ENCODE data around the gene CYP27A1.
"Not testable (repeated sequence)": the region's sequence is repeated elsewhere in the genome, so short reads cannot be mapped to it uniquely, and the experiment has no call there.

CYP27A1 gene

DNA sequence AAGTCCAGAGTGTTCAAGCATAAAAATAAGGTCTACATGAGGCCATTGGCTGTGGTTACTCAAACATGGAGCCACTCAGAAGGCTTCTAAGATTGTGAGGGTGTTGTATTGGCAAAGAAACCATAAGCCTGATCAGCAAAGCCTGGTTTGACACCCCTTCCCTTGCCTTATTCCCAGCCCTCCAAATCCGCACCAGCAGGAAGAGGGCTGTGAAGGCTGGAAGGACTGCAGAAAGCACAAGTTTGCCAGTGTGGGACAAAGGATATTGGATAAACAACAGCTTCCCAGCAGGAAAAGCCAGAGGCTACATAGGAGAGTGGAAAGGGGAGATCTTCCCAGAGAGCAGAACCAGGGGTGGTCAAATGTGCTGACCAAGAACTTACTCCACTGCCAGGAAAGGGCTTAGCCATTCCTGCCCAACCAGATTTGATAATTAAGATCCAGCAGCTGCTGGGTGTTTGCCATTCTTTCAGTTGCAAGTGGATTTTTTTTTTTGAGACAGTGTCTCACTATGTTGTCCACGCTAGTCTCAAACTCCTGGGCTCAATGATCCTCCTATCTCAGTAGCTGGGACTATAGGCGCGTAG, 51.2 kb downstream of the CYP27A1 start:
- DNase-seq: no peak

DNA sequence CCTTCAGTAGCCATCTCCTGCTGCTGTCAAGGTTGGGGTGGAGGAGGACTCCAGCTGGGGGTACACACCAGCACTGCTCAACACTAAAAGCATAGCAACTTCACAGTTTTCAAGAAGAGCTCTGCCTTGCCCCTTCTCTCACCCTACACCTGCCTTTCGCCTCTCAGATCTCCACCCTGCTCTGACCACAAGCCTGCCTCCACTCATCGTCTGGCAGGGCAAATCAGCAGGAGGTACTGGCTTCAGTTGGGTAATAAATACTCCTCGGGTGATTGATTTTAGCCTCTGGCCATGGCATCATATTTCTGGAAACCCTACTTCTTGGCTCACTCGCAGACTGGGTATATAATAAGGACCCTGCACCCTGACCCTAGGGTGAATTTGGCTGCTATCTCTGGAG, 52.7 kb downstream of the CYP27A1 start:
- no peak for DNase-seq

GRCh38 chr2:218837495-218837894, 55.5 kb downstream of the CYP27A1 start:
- no peak for DNase-seq

DNA sequence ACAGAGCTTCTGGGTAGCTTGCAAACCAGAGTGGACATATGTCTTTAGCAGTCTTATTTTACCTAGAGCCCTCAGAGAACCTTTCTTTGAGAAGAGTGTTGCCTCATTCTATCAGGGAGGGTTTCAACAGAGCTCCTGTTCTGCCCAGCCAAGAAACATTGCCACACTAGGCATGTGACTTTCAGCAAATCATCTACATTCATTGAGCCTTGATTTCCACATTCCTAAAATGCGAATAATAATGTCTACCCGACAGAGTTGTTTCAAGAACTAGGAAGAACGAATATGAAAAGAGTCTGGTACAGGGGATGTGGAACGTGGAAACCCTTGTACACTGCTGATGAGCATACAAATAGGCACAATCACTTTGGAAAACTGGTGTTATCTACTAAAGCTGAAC, 57.5 kb downstream of the CYP27A1 start:
- no peak for DNase-seq

DNA sequence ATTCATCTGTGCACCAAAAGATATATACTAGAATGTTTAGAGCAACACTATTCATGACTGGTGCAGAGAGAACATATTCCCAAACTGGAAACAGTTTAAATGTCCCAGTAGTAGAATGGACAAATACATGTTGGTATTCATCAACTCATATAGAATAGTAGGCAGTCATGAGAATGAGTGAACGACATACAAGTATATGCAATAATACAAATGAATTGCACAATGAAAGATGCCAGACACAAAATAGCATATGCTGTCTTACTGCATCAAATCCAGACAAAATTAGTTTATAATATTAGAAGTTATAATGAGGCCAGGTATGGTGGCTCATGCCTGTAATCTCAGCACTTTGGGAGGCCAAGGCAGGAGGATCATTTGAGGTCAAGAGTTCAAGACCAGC, 57.9 kb downstream of the CYP27A1 start:
- DNase-seq: no peak

DNA sequence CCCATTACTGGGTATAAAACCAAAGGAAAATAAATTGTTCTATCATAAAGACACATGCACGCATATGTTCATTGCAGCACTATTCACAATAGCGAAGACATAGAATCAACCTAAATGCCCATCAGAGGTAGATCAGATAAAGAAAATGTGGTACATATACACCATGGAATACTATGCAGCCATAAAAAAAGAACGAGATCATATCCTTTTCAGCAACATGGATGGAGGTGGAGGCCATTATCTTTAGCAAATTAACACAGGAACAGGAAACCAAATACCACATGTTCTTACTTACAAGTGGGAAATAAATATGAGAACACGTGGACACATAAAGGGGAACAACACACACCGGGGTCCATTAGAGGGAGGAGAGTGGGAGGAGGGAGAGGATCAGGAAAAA, 62.4 kb downstream of the CYP27A1 start:
- not testable (repeated sequence) for DNase-seq

DNA sequence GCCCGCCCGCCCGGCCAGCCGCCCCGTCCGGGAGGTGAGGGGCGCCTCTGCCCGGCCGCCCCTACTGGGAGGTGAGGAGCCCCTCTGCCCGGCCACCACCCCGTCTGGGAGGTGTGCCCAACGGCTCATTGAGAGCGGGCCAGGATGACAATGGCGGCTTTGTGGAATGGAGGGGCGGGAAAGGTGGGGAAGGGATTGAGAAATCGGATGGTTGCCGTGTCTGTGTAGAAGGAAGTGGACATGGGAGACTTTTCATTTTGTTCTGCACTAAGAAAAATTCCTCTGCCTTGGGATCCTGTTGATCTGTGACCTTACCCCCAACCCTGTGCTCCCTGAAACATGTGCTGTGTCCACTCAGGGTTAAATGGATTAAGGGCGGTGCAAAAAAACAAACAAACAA, 65.0 kb downstream of the CYP27A1 start:
- DNase-seq: not testable (repeated sequence)

GRCh38 chr2:218849721-218850120, 67.8 kb downstream of the CYP27A1 start:
- no peak for DNase-seq

GRCh38 chr2:218850796-218851195, 68.8 kb downstream of the CYP27A1 start:
- DNase-seq: no peak

DNA sequence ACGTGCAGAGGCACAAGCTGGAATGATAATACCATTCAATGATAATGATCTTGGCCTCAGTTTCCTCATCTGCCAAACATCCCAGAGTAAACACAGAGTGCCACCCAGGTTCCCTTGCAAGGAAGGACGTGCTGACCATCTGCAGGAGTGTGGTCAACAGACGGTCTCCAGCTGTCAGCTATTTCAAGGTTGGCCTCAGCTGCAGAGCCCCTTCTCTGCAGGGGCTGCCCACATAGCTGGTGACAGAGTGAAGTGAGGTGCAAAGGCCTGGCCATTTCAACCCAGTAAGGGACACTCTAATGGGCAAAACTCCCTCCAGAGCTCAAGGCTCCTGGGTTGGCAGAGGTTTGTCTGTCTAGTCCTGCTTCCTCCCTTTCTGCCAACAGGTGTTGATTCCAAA, 69.3 kb downstream of the CYP27A1 start:
- no peak for DNase-seq

DNA sequence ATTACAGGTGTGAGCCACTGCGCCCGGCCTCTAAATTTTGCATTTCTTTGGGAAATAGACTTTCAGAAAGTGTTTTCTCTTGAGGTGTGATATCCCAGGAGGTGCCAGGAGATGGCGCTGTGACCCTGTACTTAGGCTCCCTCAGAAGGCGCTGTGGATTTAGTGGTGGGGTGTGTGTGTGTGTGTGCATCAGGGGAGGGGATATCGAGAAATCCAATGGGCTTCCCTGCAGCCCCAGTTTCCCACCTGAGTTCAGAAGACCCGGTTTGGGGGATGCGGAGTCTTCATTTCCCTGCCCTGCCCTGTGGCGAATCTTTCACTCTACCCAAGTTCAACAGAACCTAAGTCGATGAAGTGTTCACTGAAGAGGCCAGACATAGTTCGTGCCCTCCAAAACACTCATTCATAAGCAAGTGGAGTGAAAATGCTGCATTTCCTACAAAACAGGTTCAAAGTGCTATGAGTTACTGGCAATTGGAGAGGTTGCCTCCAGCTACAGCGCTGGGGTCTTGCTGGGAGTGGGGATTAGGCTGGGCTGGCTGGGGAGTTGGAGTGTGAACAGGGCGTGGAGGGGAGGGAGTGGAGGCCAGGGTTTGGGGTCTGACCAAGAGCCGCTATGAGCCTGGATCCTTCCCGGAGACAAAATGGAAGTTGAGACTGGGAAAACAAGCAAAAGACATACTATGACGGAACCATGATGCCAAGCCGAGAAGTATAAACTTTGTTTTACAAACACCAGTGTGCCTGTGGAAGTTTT, 71.1 kb downstream of the CYP27A1 start:
- DNase-seq: no peak

GRCh38 chr2:218853766-218854165, 71.8 kb downstream of the CYP27A1 start:
- no peak for DNase-seq

GRCh38 chr2:218854860-218855259, 72.9 kb downstream of the CYP27A1 start:
- DNase-seq: no peak

- DNase-seq: no peak
Measured at GRCh38 chr2:218855305-218856166, 73.6 kb downstream of the CYP27A1 start.

- no peak for DNase-seq
Measured at GRCh38 chr2:218856167-218856895, 74.4 kb downstream of the CYP27A1 start.

GRCh38 chr2:218856896-218857243, 74.9 kb downstream of the CYP27A1 start:
- DNase-seq: no peak

GRCh38 chr2:218857371-218858137, 75.6 kb downstream of the CYP27A1 start:
- no peak for DNase-seq

DNA sequence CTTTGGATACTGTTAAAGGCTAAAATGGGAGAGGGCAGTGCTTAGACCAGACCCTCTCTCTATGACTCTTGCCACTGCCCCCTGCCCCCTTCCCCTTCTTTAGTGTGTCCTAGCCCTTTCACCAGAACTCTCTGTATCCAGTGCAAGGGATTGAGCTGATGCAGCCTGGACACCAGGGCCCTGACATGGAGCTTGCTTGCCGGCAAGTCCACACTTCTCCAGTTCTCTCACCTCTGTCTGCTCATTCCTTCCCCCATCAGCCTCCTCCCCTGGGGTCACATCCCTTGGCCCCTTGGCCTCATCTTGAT, 76.1 kb downstream of the CYP27A1 start:
- DNase-seq: no peak

GRCh38 chr2:218858671-218859555, 77.0 kb downstream of the CYP27A1 start:
- no peak for DNase-seq

- no peak for DNase-seq
Measured at GRCh38 chr2:218859556-218859987, 77.6 kb downstream of the CYP27A1 start, which contains the start of gene WNT6. Gene WNT6, plus strand, starts transcription at chr2:218859805. Its CDS starts 233 bp downstream, at chr2:218860038.

Measured in NCI-H2107 (cell line).